SK-N-SH (cell line): ENCODE measurements around the gene MOBP. TPM values are rescaled to one million over a fixed set of nuclear protein-coding genes. Genes with fewer than 3 reads are reported as not detected.

Experiments
- CTCF ChIA-PET: fragments of 300-600, 350-600 bp; formaldehyde crosslinking; extraction: SDS; loops from one replicate; lab custom pipeline; 2021; lab: Yijun Ruan, JAX
- POLR2A ChIA-PET: fragments of 350-600 bp; sonication (Branson Sonifier 250); formaldehyde crosslinking; extraction: SDS; loops from one replicate; lab custom pipeline; 2020; ENCODE audit warnings: antibody characterized with exemption, inconsistent platforms; lab: Yijun Ruan, JAX
- DNase-seq: peaks from one replicate; pipeline ENCODE4 v3.0.0; 2012
- H2AFZ ChIP-seq: fragments of 200-600 bp; sonication (generic); 2 replicates; pipeline ENCODE4 v1.8.1; 2016; ENCODE audit warnings: antibody characterized with exemption, mild to moderate bottlenecking, low read depth
- H3F3A ChIP-seq: fragments of 200-600 bp; sonication (generic); replicated peaks from 2 replicates; pipeline ENCODE3; 2016; ENCODE audit warnings: antibody characterized with exemption, mild to moderate bottlenecking; ENCODE audit not compliant: insufficient read depth
- H3K27ac ChIP-seq, 2 experiments: fragments of 200-500 bp in 1 of 2; fragments of 200-600 bp in 1 of 2; sonication (Bioruptor generic) in 1 of 2; sonication (generic), shearing (Covaris generic) in 1 of 2; 2 replicates each; pipeline versions ENCODE4 v1.5.1 to v1.6.1; 2014 to 2016; ENCODE audit warnings: low read depth in 2 of 2, inconsistent platforms in 1 of 2, low read length in 1 of 2, mild to moderate bottlenecking in 1 of 2, mixed read lengths in 1 of 2
- H3K27me3 ChIP-seq: fragments of 200-600 bp; sonication (generic), shearing (Covaris generic); 2 replicates; pipeline ENCODE4 v1.6.1; 2016; ENCODE audit warnings: mixed run types; ENCODE audit not compliant: insufficient read depth
- H3K36me3 ChIP-seq, 2 experiments: fragments of 200-500 bp in 1 of 2; fragments of 200-600 bp in 1 of 2; sonication (Bioruptor generic) in 1 of 2; sonication (generic) in 1 of 2; replicated peaks in 1 of 2; 2 replicates each; pipeline versions ENCODE3 to v1.5.1; 2014 to 2016; ENCODE audit warnings: low read length in 1 of 2, mild to moderate bottlenecking in 1 of 2; ENCODE audit not compliant: insufficient read depth in 2 of 2, control insufficient read depth in 1 of 2
- H3K4me1 ChIP-seq, 2 experiments: fragments of 200-500 bp in 1 of 2; fragments of 200-600 bp in 1 of 2; sonication (Bioruptor generic) in 1 of 2; sonication (generic), shearing (Covaris generic) in 1 of 2; 2 replicates each; pipeline versions ENCODE4 v1.5.1 to v1.6.1; 2014 to 2016; ENCODE audit warnings: low read depth in 1 of 2, low read length in 1 of 2, mixed run types in 1 of 2; ENCODE audit not compliant: insufficient read depth in 2 of 2, control insufficient read depth in 1 of 2
- H3K4me2 ChIP-seq: fragments of 200-600 bp; sonication (generic), shearing (Covaris generic); 2 replicates; pipeline ENCODE4 v1.6.1; 2017; ENCODE audit warnings: mixed run types
- H3K4me3 ChIP-seq, 2 experiments: fragments of 200-500 bp in 1 of 2; fragments of 200-600 bp in 1 of 2; sonication (Bioruptor generic) in 1 of 2; sonication (generic), shearing (Covaris generic) in 1 of 2; 2 replicates each; pipeline versions ENCODE4 v1.5.1 to v1.8.1; 2014 to 2016; ENCODE audit warnings: low read depth in 2 of 2, inconsistent platforms in 1 of 2, low read length in 1 of 2, mild to moderate bottlenecking in 1 of 2, mixed read lengths in 1 of 2, moderate library complexity in 1 of 2
- H3K79me2 ChIP-seq: fragments of 200-600 bp; sonication (generic); 2 replicates; pipeline ENCODE4 v1.8.1; 2017; ENCODE audit warnings: mild to moderate bottlenecking; ENCODE audit not compliant: insufficient read depth
- H3K9ac ChIP-seq: fragments of 200-600 bp; sonication (generic); 2 replicates; pipeline ENCODE4 v1.6.1; 2017; ENCODE audit warnings: mixed run types
- H3K9me2 ChIP-seq: fragments of 200-600 bp; sonication (generic); 2 replicates; pipeline ENCODE4 v1.6.1; 2017; ENCODE audit warnings: mixed run types
- H3K9me3 ChIP-seq: fragments of 200-600 bp; sonication (generic); 2 replicates; pipeline ENCODE4 v1.6.1; 2017; ENCODE audit warnings: mixed run types, mild to moderate bottlenecking, moderate library complexity
- H4K20me1 ChIP-seq: fragments of 200-600 bp; sonication (generic); 2 replicates; pipeline ENCODE4 v1.6.1; 2017; ENCODE audit warnings: mild to moderate bottlenecking, mixed run types; ENCODE audit not compliant: insufficient read depth
- EP300 ChIP-seq, 2 experiments: IDR thresholded peaks; 2 replicates each; pipeline versions ENCODE4 v1.4.0 to v1.6.1; 2012; ENCODE audit warnings: borderline replicate concordance in 1 of 2, low read depth in 1 of 2, low read length in 1 of 2
- FOSL2 ChIP-seq: IDR thresholded peaks from 2 replicates; pipeline ENCODE4 v1.4.0; 2012; ENCODE audit warnings: low read depth, mild to moderate bottlenecking, moderate library complexity, borderline replicate concordance
- GABPA ChIP-seq: IDR thresholded peaks from 2 replicates; pipeline ENCODE4 v1.4.0; 2012; ENCODE audit warnings: low read depth, mild to moderate bottlenecking
- IRF3 ChIP-seq: fragments of 150-350 bp; IDR thresholded peaks from 2 replicates; pipeline ENCODE4 v1.6.1; 2016; ENCODE audit warnings: mild to moderate bottlenecking, low read depth, low read length
- JUND ChIP-seq: IDR thresholded peaks from 2 replicates; pipeline ENCODE4 v1.4.0; 2012
- MXI1 ChIP-seq: IDR thresholded peaks from 2 replicates; pipeline ENCODE4 v1.6.1; 2012; ENCODE audit warnings: mild to moderate bottlenecking, low read depth, low read length, improper control_type of control experiment
- NFIC ChIP-seq: IDR thresholded peaks from 2 replicates; pipeline ENCODE4 v1.4.0; 2012; ENCODE audit warnings: borderline replicate concordance
- PBX3 ChIP-seq: IDR thresholded peaks from 2 replicates; pipeline ENCODE4; 2012
- POLR2AphosphoS5 ChIP-seq: IDR thresholded peaks from 2 replicates; pipeline ENCODE4 v1.6.1; 2012; ENCODE audit warnings: low read depth, low read length
- RAD21 ChIP-seq: IDR thresholded peaks from 2 replicates; pipeline ENCODE4 v1.6.1; 2012; ENCODE audit warnings: mild to moderate bottlenecking, low read length
- RFX5 ChIP-seq: IDR thresholded peaks from 2 replicates; pipeline ENCODE4 v1.6.1; 2012; ENCODE audit warnings: mild to moderate bottlenecking, improper control_type of control experiment, low read length
- RXRA ChIP-seq: IDR thresholded peaks from 2 replicates; pipeline ENCODE4 v1.4.0; 2012; ENCODE audit warnings: low read depth, mild to moderate bottlenecking, borderline replicate concordance
- TAF1 ChIP-seq: IDR thresholded peaks from 2 replicates; pipeline ENCODE4 v1.6.1; 2012; ENCODE audit warnings: low read depth, mild to moderate bottlenecking, low read length, moderate library complexity, borderline replicate concordance
- TEAD4 ChIP-seq: IDR thresholded peaks from 2 replicates; pipeline ENCODE4 v1.4.0; 2012; ENCODE audit warnings: mild to moderate bottlenecking, borderline replicate concordance; ENCODE audit not compliant: insufficient read depth
- USF1 ChIP-seq: IDR thresholded peaks from 2 replicates; pipeline ENCODE4 v1.4.0; 2012; ENCODE audit warnings: low read depth, borderline replicate concordance
- USF2 ChIP-seq: fragments of 150-350 bp; IDR thresholded peaks from 2 replicates; pipeline ENCODE4 v1.6.1; 2017; ENCODE audit warnings: antibody characterized with exemption, low read length, low read depth, borderline replicate concordance
- WGBS: methylation state at CpG from one replicate; pipeline ENCODE4 v1.1.6; 2017; ENCODE audit warnings: low lambda C conversion rate; 5-methylcytosine and 5-hydroxymethylcytosine counted together
- polyA plus RNA-seq, 3 experiments: library from polyadenylated mRNA; depleted of rRNA; stranded (reverse); fragments of >200 nt; gene quantifications; 2 replicates each; pipeline ENCODE4 v1.2.3, GENCODE V29; 2012

The MOBP gene
- polyA plus RNA-seq, 1 of the 3 experiments (the other 2 are of a cell fraction), result not detected

GRCh38 chr3:39466988-39467387 is 492 bp upstream of the MOBP start:
- Histone ChIP-seq H3K27me3 (no peaks in the 10 kb centered on the region), H4K20me1 (no peaks in the 10 kb centered on the region), H3K4me1 (no peaks in the 10 kb centered on the region; a peak in 1 of 4 replicates), H3K4me3 (no peak overlapping the region), H3K79me2 (no peaks in the 10 kb centered on the region), H3K36me3 (no peaks in the 10 kb centered on the region), H3F3A (no peaks in the 10 kb centered on the region), H3K9me2 (no peaks in the 10 kb centered on the region), H3K27ac (no peak overlapping the region), H3K4me2 (no peak overlapping the region), H2AFZ (no peak overlapping the region), H3K9ac (no peak overlapping the region), H3K9me3 (no peaks in the 10 kb centered on the region)
- TF ChIP-seq IRF3 (no peak), FOSL2 (no peak), RAD21 (no peak), EP300 (IDR thresholded peaks at IDR 0.05; ENCODE audit: borderline replicate concordance in 1 of 2, low read depth in 1 of 2, low read length in 1 of 2) (no peak), NFIC (no peak), POLR2AphosphoS5 (no peak), PBX3 (no peak), TAF1 (no peak), TEAD4 (no peak), RFX5 (no peak), JUND (no peak), GABPA (no peak)
- ChIA-PET POLR2A (no interaction called here), CTCF (interaction anchor here (1.2 to 1.5 kb wide), 2 partner anchors 20 to 32 kb away, joined by 5 read pairs; no protein-coding TSS in a partner anchor)
- 48% methylated on average over 3 of the region's 3 CpGs for WGBS
- no peak for DNase-seq

GRCh38 chr3:39468108-39468436 is 592 bp downstream of the MOBP start:
- CTCF ChIA-PET, result interaction anchor here (0.7 kb wide), 1 partner anchor 16 kb away, joined by 4 read pairs; no protein-coding TSS in a partner anchor
- no peak overlapping the region for H2AFZ ChIP-seq

More at GRCh38 chr3:39468108-39468436, 592 bp downstream of the MOBP start:
- Histone ChIP-seq H3F3A (no peaks in the 10 kb centered on the region), H3K4me1 (no peaks in the 10 kb centered on the region; a peak in 1 of 4 replicates), H3K9me3 (no peaks in the 10 kb centered on the region), H3K27me3 (no peaks in the 10 kb centered on the region)
- DNase-seq, result no peak
- 52% methylated on average over 4 of the region's 4 CpGs for WGBS
- POLR2A ChIA-PET, result no interaction called here
- TF ChIP-seq GABPA (no peak), USF1 (no peak), MXI1 (no peak), USF2 (no peak), PBX3 (no peak), FOSL2 (no peak), RXRA (no peak)
- TF ChIP-seq, all 33 proteins: peak for 0
- no peaks in the 10 kb centered on the region for H4K20me1 ChIP-seq
- no peak overlapping the region for H3K27ac ChIP-seq
- no peaks in the 10 kb centered on the region for H3K9me2 ChIP-seq
- no peak overlapping the region for H3K4me3 ChIP-seq
- no peak overlapping the region for H3K9ac ChIP-seq
- no peak overlapping the region for H3K4me2 ChIP-seq
- H3K36me3 ChIP-seq, result no peaks in the 10 kb centered on the region
- no peaks in the 10 kb centered on the region for H3K79me2 ChIP-seq
